Erythroblast (primary cell): ENCODE measurements around the gene STX8.

Source experiments
- GATA1 ChIP-seq: IDR thresholded peaks from 2 replicates; pipeline ENCODE4 v1.6.1; 2011; ENCODE audit warnings: low read depth, mild to moderate bottlenecking, control low read depth, low read length, moderate library complexity
- POLR2A ChIP-seq: IDR thresholded peaks from 2 replicates; pipeline ENCODE4 v1.6.1; 2011; ENCODE audit warnings: mild to moderate bottlenecking, low read length

DNA sequence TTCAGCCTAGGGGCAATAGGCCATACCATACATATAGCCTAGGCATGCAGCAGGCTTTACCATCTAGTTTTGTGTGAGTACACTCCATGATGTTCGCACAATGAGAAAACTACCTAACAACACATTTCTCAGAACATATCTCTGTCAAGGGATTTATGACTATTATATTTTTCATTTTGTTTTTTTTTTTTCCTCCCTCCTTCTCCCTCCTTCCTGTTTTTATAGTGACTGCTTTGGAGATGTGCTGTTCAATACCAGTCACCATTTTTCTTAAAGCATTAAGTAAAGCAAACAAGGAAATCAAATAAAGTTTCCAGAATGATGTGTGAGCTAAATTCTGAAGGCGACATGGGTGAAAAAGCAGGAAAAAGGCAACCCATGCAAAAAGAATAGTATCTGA is 194.6 kb downstream of the STX8 start:
- TF ChIP-seq POLR2A = no peak
- TF ChIP-seq GATA1 = no peak
